CD4-positive, CD25-positive, alpha-beta regulatory T cell (primary cell): ENCODE results near the gene KRTAP26-1. TPM values are rescaled to one million over a fixed set of nuclear protein-coding genes. Genes with fewer than 3 reads are reported as not detected.
A peak's percentile ranks its signal among the peaks of the same experiment; 100 is the strongest.

Experiments
- ATAC-seq, 2 donors: fragments of 150-1000 bp; cut with Tn5 transposase; one replicate each; pipeline ENCODE4 v1.10.0; 2021; ENCODE audit warnings: low read depth in 2 of 2, moderate number of reproducible peaks in 2 of 2, moderate library complexity in 1 of 2
- DNase-seq, 3 donors: peaks; one replicate each; pipeline versions ENCODE4 v3.0.0 to v3.0.0-alpha.2; 2012 to 2022; ENCODE audit warnings: mixed read lengths in 1 of 3
- H3K27ac ChIP-seq: one replicate; pipeline ENCODE4 v1.7.0; 2013; ENCODE audit warnings: mild to moderate bottlenecking, low read length; ENCODE audit not compliant: insufficient read depth, poor library complexity, severe bottlenecking
- H3K27me3 ChIP-seq: one replicate; pipeline ENCODE4 v1.7.0; 2013; ENCODE audit warnings: low read length; ENCODE audit not compliant: control insufficient read depth, insufficient read depth
- H3K36me3 ChIP-seq: one replicate; pipeline ENCODE4 v1.7.0; 2013; ENCODE audit warnings: mild to moderate bottlenecking, low read length, moderate library complexity; ENCODE audit not compliant: control insufficient read depth, insufficient read depth
- H3K4me1 ChIP-seq: 2 replicates; pipeline ENCODE4 v1.7.0; 2013; ENCODE audit warnings: mild to moderate bottlenecking, low read length; ENCODE audit not compliant: insufficient read depth, control insufficient read depth, poor library complexity, severe bottlenecking
- H3K4me3 ChIP-seq: one replicate; pipeline ENCODE4 v1.7.0; 2013; ENCODE audit warnings: low read depth, mild to moderate bottlenecking, low read length, moderate library complexity
- H3K9me3 ChIP-seq, 2 experiments: 1 replicate in 1 of 2; 2 replicates in 1 of 2; pipeline ENCODE4 v1.7.0; 2013; ENCODE audit warnings: low read length in 2 of 2, mild to moderate bottlenecking in 1 of 2, moderate library complexity in 1 of 2; ENCODE audit not compliant: control insufficient read depth in 2 of 2
- H3K27ac Mint-ChIP-seq, 3 donors: one replicate each; pipeline ENCODE4 v1.8.0; 2020 to 2022; ENCODE audit warnings: mild to moderate bottlenecking in 3 of 3, mixed read lengths in 3 of 3, moderate library complexity in 2 of 3
- H3K27me3 Mint-ChIP-seq: one replicate; pipeline ENCODE4 v1.8.0; 2022; ENCODE audit warnings: mild to moderate bottlenecking, mixed read lengths
- H3K36me3 Mint-ChIP-seq: one replicate; pipeline ENCODE4 v1.8.0; 2020; ENCODE audit warnings: mixed read lengths
- H3K4me1 Mint-ChIP-seq, 4 donors: one replicate each; pipeline ENCODE4 v1.8.0; 2020 to 2022; ENCODE audit warnings: mixed read lengths in 4 of 4, mild to moderate bottlenecking in 1 of 4
- H3K4me3 Mint-ChIP-seq, 4 donors: one replicate each; pipeline ENCODE4 v1.8.0; 2020 to 2022; ENCODE audit warnings: mild to moderate bottlenecking in 4 of 4, mixed read lengths in 4 of 4, moderate library complexity in 3 of 4
- H3K9me3 Mint-ChIP-seq, 7 donors: one replicate each; pipeline ENCODE4 v1.8.0; 2020 to 2022; ENCODE audit warnings: mixed read lengths in 7 of 7, mild to moderate bottlenecking in 3 of 7, moderate library complexity in 2 of 7
- polyA plus RNA-seq, 4 donors: library from polyadenylated mRNA; unstranded; fragments of 300-500 nt; fragmentation: Illumina TruSeq; gene quantifications; one replicate each; pipeline ENCODE4 v1.2.3, GENCODE V29; 2021
- total RNA-seq: library from RNA; stranded (reverse); gene quantifications from one replicate; pipeline ENCODE4 v1.2.3, GENCODE V29; 2022

The KRTAP26-1 gene
- total and polyA plus RNA-seq, 5 donors from 2014 or later: not detected

- no peak for ATAC-seq
- no peaks in the 10 kb centered on the region for H3K27me3 ChIP-seq
- DNase-seq: peak in 2 of 3 donors; percentile 22 to 26
- no peaks in the 10 kb centered on the region for H3K4me1 ChIP-seq
- H3K9me3 Mint-ChIP-seq: peaks cover 0 to 1% (median 0%) of the 10 kb centered on the region in 7 donors
- H3K4me3 Mint-ChIP-seq: no peak overlapping the region
- peak overlapping the region in 1 of 3 donors; percentile 18 for H3K27ac Mint-ChIP-seq
- H3K4me3 ChIP-seq: no peak overlapping the region
- no peaks in the 10 kb centered on the region for H3K4me1 Mint-ChIP-seq
- H3K27ac ChIP-seq: no peak overlapping the region
- no peaks in the 10 kb centered on the region for H3K9me3 ChIP-seq
- H3K36me3 Mint-ChIP-seq: no peaks in the 10 kb centered on the region
- no peaks in the 10 kb centered on the region for H3K36me3 ChIP-seq
- no peaks in the 10 kb centered on the region for H3K27me3 Mint-ChIP-seq
Measured at GRCh38 chr21:30340714-30341573, 20.8 kb upstream of the KRTAP26-1 start.

GRCh38 chr21:30338717-30339116 is 18.6 kb upstream of the KRTAP26-1 start:
- Mint-ChIP-seq H3K9me3 (no peaks in the 10 kb centered on the region), H3K4me3 (no peak overlapping the region), H3K36me3 (no peaks in the 10 kb centered on the region), H3K27ac (no peak overlapping the region), H3K4me1 (no peaks in the 10 kb centered on the region), H3K27me3 (no peaks in the 10 kb centered on the region)
- Histone ChIP-seq H3K27ac (no peak overlapping the region), H3K4me1 (no peaks in the 10 kb centered on the region), H3K36me3 (no peaks in the 10 kb centered on the region), H3K4me3 (no peak overlapping the region), H3K27me3 (no peaks in the 10 kb centered on the region), H3K9me3 (no peaks in the 10 kb centered on the region)
- DNase-seq (no peak), ATAC-seq (no peak)

- Mint-ChIP-seq H3K36me3 (no peaks in the 10 kb centered on the region), H3K4me3 (no peak overlapping the region), H3K9me3 (no peaks in the 10 kb centered on the region), H3K27ac (no peak overlapping the region), H3K27me3 (no peaks in the 10 kb centered on the region), H3K4me1 (no peaks in the 10 kb centered on the region)
- no peak overlapping the region for H3K27ac ChIP-seq
- no peaks in the 10 kb centered on the region for H3K27me3 ChIP-seq
- H3K36me3 ChIP-seq: no peaks in the 10 kb centered on the region
- ATAC-seq (no peak), DNase-seq (no peak)
- no peaks in the 10 kb centered on the region for H3K9me3 ChIP-seq
- no peaks in the 10 kb centered on the region for H3K4me1 ChIP-seq
- H3K4me3 ChIP-seq: no peak overlapping the region
Measured at GRCh38 chr21:30337772-30338171, 17.7 kb upstream of the KRTAP26-1 start.

- H3K27ac Mint-ChIP-seq: no peak within 1 kb of the TSS
- H3K4me3 Mint-ChIP-seq: no peak within 1 kb of the TSS
- H3K36me3 Mint-ChIP-seq: no peaks in the 10 kb centered on the region
Measured at GRCh38 chr21:30337276-30337744, 17.2 kb upstream of the KRTAP26-1 start, which contains the start of gene KRTAP27-1. KRTAP27-1 (minus strand) TSS chr21:30337694; CDS start chr21:30337668, 26 bp downstream.

GRCh38 chr21:30336596-30336995 is 16.5 kb upstream of the KRTAP26-1 start:
- no peaks in the 10 kb centered on the region for H3K4me1 Mint-ChIP-seq
- ATAC-seq (no peak), DNase-seq (no peak)
- H3K9me3 Mint-ChIP-seq: no peaks in the 10 kb centered on the region
- H3K36me3 Mint-ChIP-seq: no peaks in the 10 kb centered on the region
- no peak overlapping the region for H3K4me3 Mint-ChIP-seq
- no peak overlapping the region for H3K4me3 ChIP-seq
- H3K27ac ChIP-seq: no peak overlapping the region
- no peak overlapping the region for H3K27ac Mint-ChIP-seq
- H3K4me1 ChIP-seq: no peaks in the 10 kb centered on the region
- no peaks in the 10 kb centered on the region for H3K9me3 ChIP-seq
- H3K27me3 Mint-ChIP-seq: no peaks in the 10 kb centered on the region
- no peaks in the 10 kb centered on the region for H3K27me3 ChIP-seq
- no peaks in the 10 kb centered on the region for H3K36me3 ChIP-seq

More at GRCh38 chr21:30337276-30337744, 17.2 kb upstream of the KRTAP26-1 start, which contains the start of gene KRTAP27-1:
- no peaks in the 10 kb centered on the region for H3K4me1 ChIP-seq
- DNase-seq (no peak), ATAC-seq (no peak)
- Mint-ChIP-seq H3K4me1 (no peaks in the 10 kb centered on the region), H3K9me3 (no peaks in the 10 kb centered on the region), H3K27me3 (no peaks in the 10 kb centered on the region)
- no peak within 1 kb of the TSS for H3K27ac ChIP-seq
- no peaks in the 10 kb centered on the region for H3K36me3 ChIP-seq
- no peaks in the 10 kb centered on the region for H3K27me3 ChIP-seq
- no peaks in the 10 kb centered on the region for H3K9me3 ChIP-seq
- no peak within 1 kb of the TSS for H3K4me3 ChIP-seq

GRCh38 chr21:30333736-30334135 is 13.6 kb upstream of the KRTAP26-1 start:
- no peaks in the 10 kb centered on the region for H3K36me3 Mint-ChIP-seq
- Histone ChIP-seq H3K4me3 (no peak overlapping the region), H3K36me3 (no peaks in the 10 kb centered on the region), H3K9me3 (no peaks in the 10 kb centered on the region), H3K27ac (no peak overlapping the region), H3K27me3 (no peaks in the 10 kb centered on the region), H3K4me1 (no peaks in the 10 kb centered on the region)
- no peaks in the 10 kb centered on the region for H3K4me1 Mint-ChIP-seq
- no peak overlapping the region for H3K4me3 Mint-ChIP-seq
- DNase-seq (no peak), ATAC-seq (no peak)
- H3K9me3 Mint-ChIP-seq: no peaks in the 10 kb centered on the region
- no peak overlapping the region for H3K27ac Mint-ChIP-seq
- H3K27me3 Mint-ChIP-seq: no peaks in the 10 kb centered on the region

- Mint-ChIP-seq H3K4me1 (no peaks in the 10 kb centered on the region), H3K27me3 (no peaks in the 10 kb centered on the region), H3K36me3 (no peaks in the 10 kb centered on the region), H3K27ac (no peak overlapping the region), H3K9me3 (no peaks in the 10 kb centered on the region), H3K4me3 (no peak overlapping the region)
- Histone ChIP-seq H3K27ac (no peak overlapping the region), H3K4me3 (no peak overlapping the region), H3K36me3 (no peaks in the 10 kb centered on the region), H3K27me3 (no peaks in the 10 kb centered on the region), H3K9me3 (no peaks in the 10 kb centered on the region), H3K4me1 (no peaks in the 10 kb centered on the region)
- ATAC-seq (no peak), DNase-seq (no peak)
Measured at GRCh38 chr21:30332681-30333080, 12.6 kb upstream of the KRTAP26-1 start.
